ENCODE results near the gene CAND2.
"Not testable (repeated sequence)": the region's sequence is repeated elsewhere in the genome, so short reads cannot be mapped to it uniquely, and the experiment has no call there.

CAND2 gene

GRCh38 chr3:12833222-12834161 is 37.0 kb downstream of the CAND2 start:
- DNase-seq: no peak

DNA sequence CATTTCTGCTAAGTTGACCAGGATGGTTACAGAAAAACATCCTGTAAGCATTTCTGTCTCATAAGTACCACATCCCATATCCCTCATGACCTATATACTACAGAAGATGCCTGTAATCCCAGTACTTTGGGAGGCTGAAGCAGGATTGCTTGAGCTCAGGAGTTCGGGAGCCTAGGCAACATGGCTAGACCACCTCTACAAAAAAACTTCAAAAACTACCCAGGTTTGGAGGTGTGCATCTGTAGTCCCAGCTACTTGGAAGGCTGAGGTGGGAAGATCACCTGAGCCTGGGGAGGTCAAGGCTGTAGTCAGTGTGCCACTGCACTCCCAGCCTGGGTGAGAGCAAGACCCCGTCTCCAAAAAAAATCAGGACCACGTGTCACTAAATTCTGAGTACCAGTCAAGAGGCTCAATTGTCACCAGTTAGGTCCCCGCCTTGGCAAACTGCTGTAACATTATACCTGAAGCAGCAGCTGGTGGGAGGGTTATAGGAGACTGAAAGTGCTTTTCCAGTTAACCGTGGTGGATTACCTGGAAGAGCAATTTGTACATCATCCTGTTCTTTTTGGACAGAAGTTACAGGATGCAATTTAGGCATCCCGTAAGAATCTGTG is 38.7 kb downstream of the CAND2 start:
- DNase-seq: no peak

DNA sequence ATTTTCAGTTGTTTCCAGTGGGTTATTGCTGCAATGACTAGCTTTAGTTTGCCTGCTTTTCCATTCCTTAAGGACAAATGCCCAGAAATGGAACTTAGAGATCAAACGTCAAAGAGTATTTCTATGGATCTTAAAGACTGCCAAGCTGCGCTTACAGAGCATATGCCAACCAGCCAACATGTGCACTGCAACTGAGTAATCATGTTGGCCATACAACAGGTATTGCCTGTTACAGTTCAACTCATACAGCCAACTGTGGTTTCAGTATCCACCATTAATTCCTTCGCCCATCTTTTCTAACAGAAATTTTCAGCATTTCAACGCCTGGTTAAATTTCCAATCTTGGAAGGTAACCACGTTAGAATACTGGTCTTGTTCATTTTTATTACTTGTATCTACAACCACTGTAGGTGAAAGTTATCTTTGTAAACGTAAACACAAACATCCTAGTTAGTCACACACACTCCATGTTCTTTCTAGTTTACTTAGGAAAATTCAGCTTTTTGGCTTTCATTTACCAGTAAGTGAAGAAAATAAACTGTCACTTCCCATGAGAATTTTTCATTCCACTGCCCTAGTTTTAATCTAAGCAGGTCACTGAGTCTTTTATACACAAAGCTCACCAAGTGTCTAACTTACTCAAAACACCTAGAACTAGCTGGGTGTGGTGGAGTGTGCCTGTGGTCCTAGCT is 41.0 kb downstream of the CAND2 start:
- DNase-seq: no peak

DNA sequence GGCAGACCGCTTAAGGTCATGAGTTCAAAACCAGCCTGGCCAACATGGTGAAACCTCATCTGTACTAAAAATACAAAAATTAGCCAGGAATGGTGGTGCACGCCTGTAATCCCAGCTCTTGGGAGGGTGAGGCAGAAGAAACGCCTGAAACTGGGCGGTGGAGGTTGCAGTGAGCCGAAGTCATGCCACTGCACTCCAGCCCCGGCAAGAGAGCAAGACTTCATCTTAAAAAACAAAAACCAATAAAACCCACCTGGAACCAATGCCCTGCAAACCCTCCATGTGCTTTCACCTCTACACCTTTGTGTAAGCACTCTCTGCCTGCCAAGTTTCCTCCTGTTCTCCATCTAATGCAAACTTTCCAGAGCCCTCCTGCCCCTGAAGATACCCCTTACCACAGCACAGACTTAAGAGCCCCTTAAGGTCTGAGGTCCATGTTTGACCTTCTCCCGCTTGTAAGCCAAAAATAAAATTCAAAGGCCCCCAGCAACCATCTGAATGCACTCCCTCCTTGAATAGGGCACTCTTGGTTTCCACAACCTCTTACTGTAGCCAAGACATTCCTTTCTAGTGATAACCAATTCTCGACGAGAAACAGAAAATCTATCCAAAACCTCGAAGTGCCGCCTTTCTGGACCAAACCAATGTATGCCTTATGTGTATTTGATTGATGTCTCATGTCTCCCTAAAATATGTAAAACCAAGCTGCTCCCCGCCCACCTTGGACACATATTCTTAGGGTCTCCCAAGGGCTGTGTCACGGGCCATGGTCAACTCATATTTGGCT is 41.9 kb downstream of the CAND2 start:
- DNase-seq: no peak

DNA sequence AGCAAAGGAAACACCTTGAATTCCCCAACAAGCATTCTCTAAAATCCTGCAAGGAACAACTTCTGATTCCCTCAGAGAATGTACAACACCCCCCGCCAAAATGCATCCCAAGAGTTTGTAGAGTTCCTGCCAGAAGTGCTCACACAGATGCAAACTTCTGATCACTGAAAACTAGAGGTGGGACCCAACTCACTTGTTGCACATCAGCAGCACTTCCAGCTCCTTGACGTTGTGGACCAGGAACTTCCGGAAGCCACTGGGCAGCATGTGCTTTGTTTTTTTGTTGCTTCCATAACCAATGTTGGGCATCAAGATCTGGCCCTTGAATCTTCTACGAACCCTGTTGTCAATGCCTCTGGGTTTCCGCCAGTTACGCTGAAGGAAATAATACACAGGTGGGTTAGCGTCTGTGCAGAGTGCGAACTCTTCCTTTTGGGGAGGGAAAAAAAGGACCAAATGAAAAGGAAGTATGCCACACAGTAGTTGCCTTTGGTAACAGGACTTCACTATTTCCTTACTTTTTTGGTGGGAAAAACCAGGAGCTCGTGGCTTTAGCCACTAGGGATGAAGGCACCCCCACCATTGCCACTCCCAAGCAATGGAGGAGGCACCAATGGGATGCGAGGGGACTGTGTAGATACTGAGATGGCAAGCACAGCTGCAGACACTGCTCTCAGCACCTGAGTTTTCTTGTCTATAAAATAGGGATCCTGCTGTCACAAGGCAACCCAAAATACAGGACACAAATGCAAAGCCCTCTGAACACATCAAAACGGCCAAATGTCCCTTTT is 42.9 kb downstream of the CAND2 start:
- DNase-seq: no peak

DNA sequence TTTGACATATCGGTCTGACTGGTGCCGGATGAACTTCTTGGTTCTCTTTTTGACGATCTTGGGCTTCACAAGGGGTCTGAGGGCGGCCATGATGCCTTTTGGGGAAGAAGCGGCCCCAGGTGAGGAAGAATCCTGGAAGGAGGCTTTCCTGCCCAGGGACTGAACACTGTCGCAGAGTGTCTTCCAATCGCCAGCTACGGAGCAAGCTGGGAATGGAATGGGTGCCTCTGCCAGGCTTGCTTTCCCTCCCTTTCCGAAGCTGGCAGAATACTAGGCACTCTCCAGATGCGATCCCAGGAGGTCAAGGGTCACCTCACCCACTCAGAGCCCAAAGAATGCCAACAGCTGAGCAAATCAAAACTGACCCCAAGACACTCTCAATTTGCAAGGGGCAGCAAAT is 43.7 kb downstream of the CAND2 start:
- DNase-seq: not testable (repeated sequence)

DNA sequence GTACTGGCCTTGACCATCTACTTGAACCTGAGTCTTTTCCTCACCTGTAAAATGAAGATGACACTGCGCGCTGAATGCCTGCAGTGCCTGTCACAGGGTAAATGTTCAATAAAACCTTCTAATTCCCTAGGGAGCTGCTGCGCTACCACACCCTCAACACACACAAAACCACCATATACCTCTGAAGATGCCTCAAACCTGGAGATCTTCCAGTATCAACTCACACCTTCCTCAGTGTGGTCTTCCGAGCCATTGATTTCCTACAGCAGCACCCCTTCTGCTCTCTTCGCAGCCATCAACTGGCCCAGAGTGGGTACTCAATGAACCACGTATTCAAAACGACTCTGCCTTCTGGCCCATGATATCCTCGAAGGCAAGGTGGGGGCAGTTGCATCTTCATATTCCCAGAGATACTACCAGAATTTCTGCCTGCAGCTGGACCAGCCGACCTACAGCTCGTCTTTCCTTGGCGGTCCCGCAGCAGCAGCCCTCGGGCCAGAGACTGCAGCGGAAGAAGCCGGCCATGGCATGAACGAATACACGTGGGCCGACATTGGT is 44.2 kb downstream of the CAND2 start:
- DNase-seq: peak in 1 of 2 donors; percentile 38

DNA sequence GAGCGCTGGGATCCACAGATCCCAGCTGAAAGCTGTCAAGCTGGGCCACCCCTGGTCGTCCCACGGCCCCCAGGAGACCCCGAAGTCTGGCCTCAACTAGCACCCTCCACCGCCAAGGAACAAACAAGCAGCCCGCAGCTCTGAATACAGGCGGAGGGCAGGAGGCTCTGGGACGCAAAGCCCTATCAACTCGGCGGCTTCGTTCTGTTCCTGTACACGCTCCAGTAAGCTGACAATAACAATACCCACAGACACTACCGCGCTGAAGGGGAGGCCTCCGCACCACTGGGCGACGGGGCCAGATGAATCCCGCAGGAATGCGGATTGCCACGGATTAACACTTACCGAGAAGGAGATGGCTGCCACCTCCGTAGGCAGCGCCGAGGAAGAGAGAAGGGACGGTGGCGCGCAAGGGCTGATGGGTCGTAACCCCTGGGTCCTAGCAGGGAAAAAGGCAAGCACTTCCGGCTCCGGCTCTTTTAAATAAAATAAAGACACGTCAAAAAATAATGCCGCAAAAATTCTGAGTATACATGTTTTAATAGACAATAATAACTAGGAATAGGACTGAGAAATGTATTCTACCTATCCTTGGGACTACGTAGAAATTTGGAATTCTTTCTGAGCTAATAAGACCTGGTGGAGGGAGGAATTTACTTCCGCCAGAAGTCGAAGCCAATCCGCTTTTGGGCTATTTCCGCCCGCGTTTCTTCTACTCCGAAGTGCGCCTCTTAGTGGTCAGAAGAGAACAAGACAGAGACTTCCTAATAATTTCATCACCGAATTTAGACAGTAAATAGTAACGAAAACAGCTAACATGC is 44.9 kb downstream of the CAND2 start, which contains the start of gene RPL32:
RPL32 (minus strand) TSS at position 417 of the 821 bp plus-strand sequence. CDS start 1,328 bp downstream, outside the sequence.
- peak; percentile 87 to 92 for DNase-seq

- no peak for DNase-seq
These were observed 45.5 kb downstream of the CAND2 start for GRCh38 chr3:12841970-12842328.

DNA sequence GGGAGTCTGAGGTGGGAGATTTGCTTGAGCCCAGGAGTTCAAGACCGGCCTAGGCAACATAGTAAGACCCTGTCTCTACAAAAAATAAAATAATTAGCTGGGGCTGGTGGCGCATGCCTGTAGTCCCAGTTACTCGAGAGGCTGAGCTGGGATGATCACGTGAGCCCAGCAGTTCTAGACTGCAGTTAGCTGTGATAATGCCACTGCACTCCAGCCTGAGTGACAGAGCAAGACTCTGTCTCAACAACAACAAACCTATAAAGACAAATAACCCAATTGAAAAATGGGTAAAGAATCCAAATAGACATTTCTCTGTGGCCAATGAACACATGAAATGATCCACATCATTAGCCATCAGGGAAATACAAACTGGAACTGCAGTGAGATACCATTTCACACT is 46.0 kb downstream of the CAND2 start:
- DNase-seq: no peak

DNA sequence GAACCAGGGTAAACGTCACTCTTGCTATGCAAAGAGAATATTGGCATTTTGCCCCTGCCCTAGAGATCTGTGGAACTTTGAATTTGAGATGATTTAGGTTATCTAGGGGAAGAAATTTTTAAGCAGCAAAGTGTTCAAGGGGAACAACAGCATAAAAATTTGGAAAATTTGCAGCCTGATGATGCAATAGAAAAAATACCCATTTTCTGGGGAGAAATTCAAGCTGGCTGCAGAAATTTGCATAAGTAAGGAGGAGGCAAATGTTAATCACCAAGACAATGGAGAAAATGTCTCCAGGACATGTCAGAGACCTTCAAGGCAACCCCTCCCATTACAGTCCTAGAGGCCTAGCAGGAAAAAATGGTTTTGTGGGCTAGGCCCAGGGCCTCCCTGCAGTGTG is 49.3 kb downstream of the CAND2 start:
- DNase-seq: no peak

DNA sequence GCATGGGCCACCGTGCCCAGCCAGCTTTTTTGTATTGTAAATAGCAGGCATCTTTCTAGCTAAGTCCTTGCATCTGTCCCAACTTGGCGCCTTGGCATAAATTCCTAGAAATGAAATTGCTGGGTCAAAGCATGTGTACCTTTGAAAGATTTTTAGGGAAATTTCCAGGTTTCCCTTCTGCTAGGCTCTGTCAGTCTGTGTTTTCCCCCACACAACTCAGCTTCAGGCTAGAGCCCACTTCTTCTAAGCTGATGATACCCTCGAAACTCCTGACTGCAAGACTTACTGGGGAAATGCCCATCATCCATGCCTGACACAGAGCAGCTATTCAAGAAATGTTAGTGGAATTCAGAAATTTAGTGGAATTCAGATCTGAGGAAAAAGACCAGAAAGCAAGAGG is 55.7 kb downstream of the CAND2 start:
- no peak for DNase-seq

GRCh38 chr3:12853847-12854246 is 57.4 kb downstream of the CAND2 start:
- not testable (repeated sequence) for DNase-seq

DNA sequence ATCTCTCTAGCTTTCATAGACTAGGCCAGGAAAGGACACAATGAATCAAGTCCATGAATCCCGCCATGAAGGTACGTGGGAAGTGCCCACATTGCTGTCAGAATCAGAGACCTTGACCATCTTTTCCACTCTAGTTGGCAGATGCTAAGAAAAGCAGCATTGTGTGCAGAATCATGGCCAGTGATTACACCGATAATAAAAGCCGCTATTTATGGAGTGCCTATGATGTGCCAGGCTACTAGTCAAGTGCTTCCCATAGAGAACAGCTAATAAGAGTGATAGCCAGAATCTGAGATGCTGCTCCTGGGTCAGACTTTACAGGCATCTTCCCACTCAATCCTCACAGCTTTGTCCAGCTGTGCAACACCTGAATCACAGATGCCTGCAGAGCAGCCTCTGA is 58.1 kb downstream of the CAND2 start:
- DNase-seq: no peak

GRCh38 chr3:12856626-12857025 is 60.1 kb downstream of the CAND2 start:
- DNase-seq: no peak

- no peak for DNase-seq
These were observed 63.4 kb downstream of the CAND2 start for GRCh38 chr3:12859840-12860239.

DNA sequence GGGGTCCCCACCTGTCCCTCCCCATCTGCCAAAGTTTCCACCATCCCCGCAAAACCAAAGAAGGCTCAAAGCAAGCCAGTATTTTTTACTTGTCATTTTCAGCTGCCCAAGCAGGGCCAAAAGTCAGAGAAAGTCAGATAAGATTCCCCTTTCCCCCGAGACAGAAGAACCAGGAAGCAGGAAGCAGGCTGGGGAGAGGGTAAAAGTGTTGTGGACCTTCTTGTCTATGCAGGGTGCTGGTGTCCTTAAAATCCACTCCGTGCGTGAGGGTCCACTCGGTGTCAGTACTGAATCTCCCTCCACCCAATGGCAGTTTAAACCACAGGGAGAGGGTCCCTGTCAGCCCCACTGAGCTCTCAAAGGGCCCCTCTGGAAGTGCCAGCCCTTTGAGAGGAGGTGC is 65.1 kb downstream of the CAND2 start:
- DNase-seq: no peak

DNA sequence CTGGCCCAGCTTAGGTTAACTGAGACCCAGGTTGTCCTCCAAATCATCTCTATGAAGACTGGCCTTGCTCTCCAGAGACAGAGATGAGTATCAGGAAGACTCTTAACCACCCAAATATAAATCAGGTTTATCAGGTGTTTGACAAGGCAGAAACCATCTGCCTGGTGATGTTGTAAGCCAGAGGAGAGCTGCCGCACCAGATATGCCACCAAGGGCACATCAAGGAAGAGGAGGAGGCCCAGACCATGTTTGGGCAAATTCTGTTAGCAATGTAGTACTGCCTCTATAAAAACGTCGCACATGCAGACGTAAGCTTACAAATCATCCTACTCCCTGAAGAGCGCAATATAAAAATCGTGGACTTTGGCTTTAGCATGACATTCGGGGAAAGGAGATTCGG is 65.9 kb downstream of the CAND2 start:
- DNase-seq: no peak

DNA sequence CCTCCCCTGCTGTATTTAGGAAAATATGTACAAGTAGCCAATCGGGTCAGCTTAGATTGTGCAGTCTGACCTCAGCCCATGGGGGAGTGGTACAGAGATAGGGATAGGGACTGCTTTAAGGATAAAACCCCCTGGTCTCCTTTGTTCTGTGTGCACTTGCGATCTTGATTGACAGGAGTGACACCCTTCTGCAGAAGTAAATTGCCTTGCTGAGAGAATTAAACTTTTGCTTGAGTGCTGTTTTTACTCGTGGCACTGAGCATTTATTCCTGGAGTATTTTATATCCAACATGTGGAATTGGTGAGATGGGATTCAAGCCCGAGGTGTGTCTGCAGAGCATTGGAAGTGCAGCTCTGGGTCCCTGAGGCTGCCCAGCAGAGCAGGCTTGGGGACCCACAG is 68.8 kb downstream of the CAND2 start:
- no peak for DNase-seq

- no peak for DNase-seq
These were observed 70.4 kb downstream of the CAND2 start for GRCh38 chr3:12866836-12867235.

Data from CD4-positive, alpha-beta T cell treated with Interleukin-1 beta for 1 hour (primary cell).